Fibroblast of upper back skin (primary cell): ENCODE results near the gene NGEF.

Experiments
- DNase-seq: peaks from one replicate; pipeline ENCODE4 v3.0.0-alpha.2; 2013

NGEF gene

DNA sequence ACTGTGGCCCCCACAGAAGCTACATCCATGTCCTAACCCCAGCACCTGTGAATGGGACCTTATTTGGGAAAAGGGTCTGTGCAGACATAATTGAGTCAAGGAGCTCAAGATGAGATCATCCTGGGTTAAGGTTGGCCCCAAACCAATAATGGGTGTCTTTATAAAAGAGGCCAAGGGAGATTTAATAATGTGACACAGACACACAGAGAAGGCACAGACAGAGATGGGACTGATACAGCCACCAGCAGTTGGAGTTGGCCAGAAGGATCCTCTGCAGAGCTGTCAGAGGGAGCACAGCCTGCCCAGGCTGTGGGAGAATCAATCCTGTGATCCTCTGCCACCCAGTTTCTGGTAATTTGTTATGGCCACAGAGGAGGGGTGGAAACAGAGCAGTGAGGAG is 116.9 kb downstream of the NGEF start:
- DNase-seq = no peak

DNA sequence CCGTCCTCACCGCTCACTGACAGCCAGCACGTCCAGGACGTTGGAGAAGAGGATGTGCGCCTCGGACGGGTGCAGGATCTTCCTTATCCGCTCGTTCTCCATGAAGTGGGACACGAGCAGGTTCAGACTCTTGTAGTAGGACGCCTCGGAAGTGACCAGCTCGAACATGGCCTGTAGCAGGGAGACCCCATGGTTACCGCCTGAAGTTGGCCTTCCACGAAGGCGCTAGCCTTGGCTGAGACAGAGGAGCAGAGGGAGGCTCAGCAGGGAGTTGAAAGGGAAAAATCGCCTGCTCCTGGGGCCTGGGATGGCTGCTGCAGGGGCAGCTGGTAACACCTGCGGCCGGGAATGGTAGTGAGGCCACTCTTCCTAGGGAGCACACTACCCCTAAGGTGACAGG is 118.3 kb downstream of the NGEF start:
- DNase-seq = no peak

GRCh38 chr2:232894251-232894650 is 118.8 kb downstream of the NGEF start:
- DNase-seq = no peak

- no peak for DNase-seq
These were observed 119.2 kb downstream of the NGEF start for GRCh38 chr2:232893834-232894233.

- DNase-seq = no peak
These were observed 120.2 kb downstream of the NGEF start for GRCh38 chr2:232892843-232893242.

DNA sequence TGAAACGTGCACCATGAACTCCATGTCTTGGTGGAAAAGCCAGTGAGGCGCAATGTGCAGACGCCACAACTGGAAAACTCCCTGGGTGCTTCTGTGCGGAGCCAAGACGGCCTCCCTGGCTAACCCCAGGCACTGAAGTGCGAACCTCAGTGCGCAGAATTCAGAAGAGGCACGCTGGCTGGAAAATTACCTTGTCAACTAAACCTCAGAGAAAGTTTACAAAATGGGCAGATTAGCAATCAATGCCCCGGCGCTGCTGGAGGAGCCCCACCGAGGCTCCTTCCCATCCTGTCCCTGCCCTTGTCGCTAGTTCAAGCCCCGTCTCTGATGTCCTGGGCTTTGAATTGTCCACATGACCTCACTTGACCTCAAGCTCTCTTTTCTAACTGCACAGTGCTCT is 120.8 kb downstream of the NGEF start:
- no peak for DNase-seq

DNA sequence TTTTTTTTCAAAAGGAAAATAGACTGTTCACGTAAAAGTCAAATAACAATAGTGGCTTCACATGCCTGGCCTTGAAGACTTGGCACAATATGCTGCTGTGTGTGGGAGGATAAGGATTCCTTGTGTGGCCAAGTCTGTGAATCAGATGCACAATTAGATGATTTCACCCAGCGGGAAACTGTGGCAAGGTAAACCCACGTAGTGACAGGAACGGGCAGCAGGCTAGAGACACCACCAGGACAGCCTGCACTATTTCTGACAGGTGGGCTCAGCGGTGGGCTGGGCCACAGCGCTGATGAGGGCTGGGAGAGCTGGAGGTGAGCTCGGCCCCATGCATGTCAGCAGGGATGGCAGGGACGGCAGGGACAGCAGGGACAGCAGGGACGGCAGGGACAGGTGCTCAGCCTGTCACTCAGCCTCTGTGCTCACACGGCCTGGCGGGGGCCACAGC is 121.4 kb downstream of the NGEF start:
- DNase-seq = peak; percentile 24

DNA sequence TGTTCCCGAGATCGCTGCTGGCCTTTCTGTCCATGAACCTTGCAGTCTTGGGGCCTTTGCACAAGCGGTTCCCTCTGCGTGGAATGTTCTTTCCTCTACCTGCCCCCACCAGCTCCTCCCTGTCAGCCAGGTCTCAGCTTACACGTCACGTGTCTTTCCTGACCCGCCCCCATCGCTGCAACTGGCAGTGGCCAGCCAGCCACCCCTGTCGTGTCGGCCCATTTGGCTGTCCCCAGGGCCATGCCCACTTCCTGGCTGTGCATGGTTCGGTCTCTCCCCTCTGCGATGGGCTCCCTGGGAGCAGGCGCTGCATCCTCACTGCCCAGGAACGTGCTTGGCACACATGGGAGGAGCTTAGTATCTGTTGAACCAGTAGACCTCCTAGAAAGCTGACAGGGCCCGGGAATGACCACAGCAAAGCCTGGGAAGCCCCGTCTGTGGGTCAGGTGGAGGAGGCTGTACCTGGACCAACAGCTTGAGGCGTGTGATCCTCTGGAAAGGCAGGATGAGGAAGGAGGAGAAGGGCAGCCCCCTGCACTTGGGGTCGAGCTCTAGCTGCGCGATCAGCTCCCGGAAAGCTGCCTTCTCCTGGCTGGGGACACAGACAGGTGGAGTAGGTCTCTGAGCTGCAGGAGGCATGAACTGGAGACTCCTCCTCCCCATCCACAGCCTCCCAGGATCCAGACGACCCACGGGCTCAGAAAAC is 122.0 kb downstream of the NGEF start:
- DNase-seq = peak; percentile 9

DNA sequence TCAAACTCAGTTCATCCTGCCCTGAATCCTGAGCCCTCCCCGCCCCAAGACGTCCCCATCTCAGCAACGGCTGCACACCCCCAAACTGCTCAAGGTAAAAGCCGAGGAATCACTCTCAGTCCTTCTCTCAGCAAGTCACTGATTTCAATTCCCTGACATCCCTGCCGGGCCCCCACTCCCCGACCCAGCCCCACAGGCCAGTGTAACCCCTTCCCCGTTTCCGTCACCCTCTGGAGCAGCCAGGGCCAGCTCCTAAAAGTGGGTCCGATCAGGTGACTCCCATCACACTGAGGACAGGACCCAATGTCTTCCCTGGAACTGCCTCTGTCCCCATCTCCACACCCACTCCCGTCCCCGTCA is 122.5 kb downstream of the NGEF start:
- no peak for DNase-seq

DNA sequence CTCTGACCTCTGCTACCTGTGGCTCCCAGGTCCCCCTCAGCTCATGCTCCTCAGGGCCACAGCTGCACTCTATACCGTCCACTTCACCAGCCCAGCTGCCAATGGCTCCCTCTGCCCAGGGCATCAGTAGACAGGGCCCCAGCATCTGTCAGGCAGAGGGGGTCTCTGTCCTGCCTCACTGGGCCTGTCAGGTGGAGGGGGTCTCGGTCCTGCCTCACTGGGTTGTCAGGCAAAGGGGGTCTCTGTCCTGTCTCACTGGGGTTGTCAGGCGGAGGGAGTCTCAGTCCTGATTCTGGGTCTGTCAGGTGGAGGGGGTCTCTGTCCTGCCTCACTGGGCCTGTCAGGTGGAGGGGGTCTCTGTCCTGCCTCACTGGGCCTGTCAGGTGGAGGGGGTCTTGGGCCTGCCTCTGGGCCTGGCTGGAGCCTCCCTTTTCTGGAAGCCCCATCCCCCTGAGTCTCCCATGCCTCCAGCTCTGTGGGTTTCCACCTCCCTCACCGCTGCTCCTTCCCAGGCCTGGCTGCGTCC is 123.1 kb downstream of the NGEF start:
- no peak for DNase-seq

- no peak for DNase-seq
These were observed 124.1 kb downstream of the NGEF start for GRCh38 chr2:232888839-232889529.

DNA sequence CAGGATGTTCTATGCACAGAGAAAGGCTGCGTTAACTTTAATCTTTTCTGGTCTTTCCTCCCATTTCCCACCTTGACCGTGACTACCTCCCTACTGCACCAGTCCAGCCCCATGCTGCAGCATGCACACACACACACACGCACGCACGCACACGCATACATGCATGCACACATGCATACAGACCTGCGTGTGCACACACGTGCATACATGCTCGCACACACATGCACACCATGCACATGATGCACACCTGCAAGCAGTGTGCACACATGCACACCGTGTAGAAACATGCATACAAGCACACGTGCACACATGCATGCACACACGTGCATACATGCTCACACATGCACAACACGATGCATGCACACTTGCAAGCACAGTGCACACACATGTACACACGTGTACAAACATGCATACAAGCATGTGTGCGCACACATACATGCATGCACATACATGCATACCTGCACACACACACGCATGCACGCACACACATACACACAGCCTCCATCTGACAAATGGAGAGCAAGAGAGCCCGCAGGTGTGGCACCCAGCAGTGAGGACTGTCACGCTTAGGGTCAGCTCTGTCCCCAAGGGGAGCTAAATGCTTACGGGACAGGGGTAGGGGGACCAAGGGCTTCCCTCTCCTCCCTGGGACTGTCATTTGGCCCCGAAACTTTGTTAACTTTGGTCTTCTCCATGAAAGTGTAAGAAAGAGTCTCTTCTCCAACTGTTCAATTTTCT is 124.8 kb downstream of the NGEF start:
- no peak for DNase-seq

DNA sequence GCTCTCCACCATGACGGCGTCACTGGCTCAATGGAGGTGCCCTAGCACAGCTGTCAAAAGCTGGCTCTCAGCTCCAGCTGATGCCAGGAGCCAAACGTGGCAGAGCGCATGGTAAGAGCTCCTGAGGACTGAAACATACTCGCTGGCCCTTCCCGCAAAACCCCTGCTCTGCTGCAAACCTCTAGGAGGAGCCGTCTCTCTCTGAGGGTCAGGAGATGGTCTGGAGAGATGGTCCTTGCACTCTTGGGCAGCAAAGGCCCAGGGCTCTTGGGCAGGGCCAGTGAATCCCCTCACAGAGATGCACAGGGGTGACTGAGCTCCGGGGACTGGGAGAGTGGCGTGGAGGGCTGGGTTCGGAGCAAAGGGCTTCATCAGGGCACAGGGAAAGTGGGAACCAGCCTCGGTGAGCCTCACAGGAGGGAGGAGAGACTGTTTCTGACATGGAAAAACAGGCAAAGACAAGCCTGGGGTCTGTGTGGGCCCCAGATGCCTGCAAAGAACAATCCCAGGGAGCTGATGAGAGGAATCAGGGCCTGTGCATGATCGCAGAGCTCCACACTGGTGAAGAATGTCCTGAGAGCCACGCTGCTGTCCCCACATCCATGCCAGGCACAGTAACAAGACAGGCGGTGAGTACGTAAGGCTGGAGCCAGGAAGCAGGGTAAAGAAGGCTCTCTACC is 125.7 kb downstream of the NGEF start:
- no peak for DNase-seq

DNA sequence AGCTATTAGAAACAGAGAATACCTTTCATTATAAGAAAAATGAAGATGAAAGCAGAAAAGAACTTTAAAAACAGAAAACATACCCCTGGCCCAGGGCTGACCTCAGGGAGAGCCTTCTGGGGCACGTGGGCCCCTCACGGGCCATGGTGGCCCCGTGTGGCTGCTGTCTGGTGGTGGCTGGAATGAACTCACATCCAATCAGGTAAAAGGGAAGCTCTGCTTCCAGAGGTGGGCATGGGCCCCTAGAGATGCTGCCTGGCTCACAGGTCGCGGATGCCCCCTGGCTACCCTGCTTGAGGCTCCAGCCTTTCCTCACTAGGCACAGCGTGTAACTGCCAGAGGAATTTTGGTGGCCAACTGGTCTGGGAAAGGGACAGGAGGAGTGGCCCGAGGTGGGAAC is 126.4 kb downstream of the NGEF start:
- no peak for DNase-seq

- DNase-seq = no peak
These were observed 126.9 kb downstream of the NGEF start for GRCh38 chr2:232886176-232886575.

DNA sequence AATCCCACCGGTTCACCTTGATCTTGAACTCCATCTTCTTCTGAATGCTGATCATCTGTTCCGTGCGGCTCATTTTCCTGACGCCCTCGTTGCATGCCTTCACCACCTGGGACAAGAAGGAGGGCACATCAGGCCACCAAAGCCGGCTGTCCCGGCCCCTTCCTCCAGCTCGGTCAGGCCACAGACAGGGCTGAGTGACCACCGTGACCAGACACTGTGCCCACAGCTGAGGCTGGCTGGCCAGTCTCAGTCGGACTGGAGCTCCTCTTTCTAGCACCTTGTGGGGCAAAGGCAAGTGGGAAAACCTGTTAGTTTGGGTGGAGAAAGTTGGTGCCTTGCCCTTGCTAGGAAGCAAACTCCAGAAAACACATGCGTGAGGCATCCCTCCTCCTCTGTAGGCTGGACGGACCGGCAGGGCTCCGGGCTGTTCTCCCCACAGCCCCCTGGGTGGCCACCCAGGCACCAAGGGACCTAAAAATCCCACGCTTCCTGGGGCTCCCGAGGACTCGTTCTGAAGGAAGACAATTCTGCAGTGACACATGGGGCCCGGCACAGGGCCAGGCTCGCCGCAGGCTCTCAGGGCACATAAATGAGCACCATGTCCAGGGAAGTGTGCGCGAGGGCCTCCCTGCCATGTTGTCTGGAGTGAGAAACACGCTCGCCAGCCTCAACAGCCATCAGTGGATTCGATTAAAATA is 127.6 kb downstream of the NGEF start:
- no peak for DNase-seq

DNA sequence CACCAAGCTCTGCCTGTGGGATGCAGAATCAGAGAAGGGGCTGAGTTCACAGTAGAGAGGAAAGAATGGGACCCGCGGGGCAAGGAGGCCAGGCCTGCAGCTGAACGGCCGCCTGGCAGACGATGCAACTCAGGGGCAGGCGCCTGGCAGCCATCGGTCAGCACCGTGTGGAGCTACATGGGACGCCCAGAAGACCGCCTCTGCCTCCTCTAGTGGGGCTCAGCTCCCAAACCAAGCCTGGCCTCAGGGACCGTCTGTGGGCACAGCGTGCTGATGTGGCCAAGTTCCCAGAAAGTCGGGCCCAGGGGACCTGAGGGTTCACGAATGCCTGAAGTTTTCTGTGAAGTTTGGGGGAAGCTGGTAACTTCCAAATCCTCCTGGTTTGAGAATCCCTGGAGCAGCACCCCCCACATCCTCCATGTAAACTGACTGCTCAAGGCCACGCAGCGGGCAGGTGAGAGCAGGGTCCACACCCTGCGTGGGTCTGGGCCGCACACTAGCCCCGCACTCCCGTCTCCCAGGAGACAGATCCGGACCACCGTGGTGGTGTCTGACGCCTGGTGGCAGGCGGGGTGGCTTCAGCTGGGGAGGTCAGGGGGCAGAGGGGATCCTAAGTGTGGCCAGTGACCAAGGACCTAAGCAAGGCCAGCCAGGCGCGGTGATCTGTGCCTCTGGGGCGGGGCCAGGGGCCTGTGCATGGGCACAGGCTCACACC is 128.3 kb downstream of the NGEF start:
- DNase-seq = no peak

DNA sequence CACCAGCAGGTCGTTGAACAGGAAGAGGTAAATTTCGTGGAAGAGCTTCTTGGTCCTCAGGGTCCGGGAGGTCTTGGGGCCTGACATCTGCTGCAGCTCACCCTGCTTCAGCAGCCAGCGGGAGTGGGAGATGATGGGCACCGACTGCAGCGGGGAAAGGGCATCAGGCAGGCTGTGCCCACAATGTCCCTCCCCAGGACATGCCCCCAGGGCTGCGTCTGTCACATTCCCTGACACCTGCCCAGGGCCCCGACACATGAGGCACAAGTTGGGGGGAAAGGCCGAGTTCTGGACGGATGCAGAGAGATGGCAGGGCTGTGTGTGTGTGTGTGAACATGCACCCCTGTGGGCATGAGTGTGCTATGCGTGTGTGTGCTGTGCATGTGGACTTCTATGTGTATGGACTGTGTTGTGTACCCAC is 129.0 kb downstream of the NGEF start:
- no peak for DNase-seq

DNA sequence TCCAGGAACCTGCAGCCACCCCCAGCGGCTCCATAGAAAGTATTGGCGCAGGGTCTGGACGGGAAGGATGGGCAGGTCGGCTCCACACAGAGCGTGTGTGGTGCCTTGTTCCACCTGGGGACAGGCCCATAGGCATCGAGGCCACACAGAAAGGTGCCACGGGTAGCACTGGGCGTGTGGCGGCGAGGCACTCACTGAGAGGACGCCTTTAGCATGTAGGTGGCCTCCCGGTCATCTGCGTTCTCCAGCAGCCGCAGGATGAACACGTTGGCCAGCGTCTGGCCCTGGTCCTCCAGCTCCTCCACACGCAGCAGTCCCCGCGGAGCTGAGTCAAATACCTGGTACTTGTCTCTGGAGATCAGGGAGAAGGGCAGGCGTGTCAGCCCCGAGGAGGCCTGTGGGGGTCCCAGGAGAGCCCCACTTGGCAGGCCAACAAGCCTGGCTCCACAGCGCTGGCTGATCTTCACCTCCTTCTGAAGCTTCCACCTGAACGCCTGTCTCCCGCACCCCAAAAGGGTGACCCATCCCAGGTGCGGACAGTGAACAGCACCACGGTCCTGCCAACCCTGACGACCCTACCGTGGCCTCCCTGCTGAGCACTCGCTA is 129.8 kb downstream of the NGEF start:
- DNase-seq = no peak

GRCh38 chr2:232882505-232883115 is 130.4 kb downstream of the NGEF start:
- no peak for DNase-seq

- DNase-seq = no peak
These were observed 131.0 kb downstream of the NGEF start for GRCh38 chr2:232882085-232882484.
